Endometrial microvascular endothelial cells (primary cell): ENCODE data around the gene TP53I11. TPM values are rescaled to one million over a fixed set of nuclear protein-coding genes. Genes with fewer than 3 reads are reported as not detected.

ENCODE experiments used
- in situ Hi-C: cut with HindIII; loops from 2 replicates; pipeline ENCODE4 v1.10.0; 2017; ENCODE audit warnings: low sequenced_read_pairs, low pct_unique_long_range_greater_than_20kb; ENCODE audit errors: inconsistent ontology term
- total RNA-seq: library from RNA; depleted of rRNA; stranded (reverse); fragments of >200 nt; gene quantifications from one replicate; pipeline ENCODE4 v1.2.3, GENCODE V29; 2015; ENCODE audit errors: inconsistent ontology term

TP53I11 gene
- total RNA-seq, 1 donor from 2014 or later: 22.1 TPM

- in situ Hi-C loops: no loop called here
Measured at GRCh38 chr11:44979543-44980399, 29.1 kb upstream of the TP53I11 start.

DNA sequence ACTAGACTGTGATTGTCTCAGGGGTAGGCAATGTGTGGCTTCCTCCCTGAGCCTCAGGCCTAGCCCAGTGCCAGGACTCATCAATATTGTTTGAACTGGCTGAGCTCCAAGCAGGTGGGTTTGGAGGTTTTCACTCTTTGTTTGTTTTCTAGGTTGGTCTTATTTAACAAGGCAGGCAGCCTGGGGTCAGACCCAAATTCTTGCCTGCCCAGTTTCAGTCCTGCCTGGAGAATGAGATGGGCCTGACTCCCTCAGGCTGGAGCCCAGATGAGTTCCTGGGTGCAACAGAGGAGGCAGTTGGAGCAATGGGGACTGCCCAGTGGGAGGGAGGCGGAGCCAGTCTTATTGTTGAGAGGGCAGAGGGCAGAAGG lies 28.3 kb upstream of the TP53I11 start:
- in situ Hi-C loops: no loop called here

GRCh38 chr11:44978274-44978960 lies 27.7 kb upstream of the TP53I11 start:
- in situ Hi-C loops: no loop called here

DNA sequence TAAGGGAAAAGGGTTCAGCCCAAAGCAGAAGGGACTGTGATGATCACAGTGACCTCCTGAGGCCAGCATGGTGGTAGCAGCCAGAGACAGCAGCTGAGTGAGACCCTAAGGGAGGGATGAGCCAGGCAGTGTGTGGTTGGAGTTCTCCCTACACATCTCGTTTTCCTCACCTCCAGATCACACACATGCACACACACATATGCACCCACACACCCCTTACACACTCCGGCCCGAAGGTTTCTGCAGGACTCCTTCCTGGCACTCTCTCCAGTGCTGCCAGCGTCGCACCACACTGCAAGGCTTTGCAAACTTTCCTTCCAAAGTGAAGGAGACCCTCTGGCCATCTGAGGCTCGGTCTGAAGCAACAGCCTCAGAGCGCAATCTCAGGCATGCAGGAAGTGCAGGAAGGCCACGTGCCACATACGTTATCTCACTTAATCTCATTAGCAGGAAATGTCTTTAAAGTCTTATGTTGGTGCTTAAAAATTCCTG lies 26.9 kb upstream of the TP53I11 start:
- in situ Hi-C loops: no loop called here

GRCh38 chr11:44976576-44976975 lies 25.9 kb upstream of the TP53I11 start:
- in situ Hi-C loops: no loop called here

DNA sequence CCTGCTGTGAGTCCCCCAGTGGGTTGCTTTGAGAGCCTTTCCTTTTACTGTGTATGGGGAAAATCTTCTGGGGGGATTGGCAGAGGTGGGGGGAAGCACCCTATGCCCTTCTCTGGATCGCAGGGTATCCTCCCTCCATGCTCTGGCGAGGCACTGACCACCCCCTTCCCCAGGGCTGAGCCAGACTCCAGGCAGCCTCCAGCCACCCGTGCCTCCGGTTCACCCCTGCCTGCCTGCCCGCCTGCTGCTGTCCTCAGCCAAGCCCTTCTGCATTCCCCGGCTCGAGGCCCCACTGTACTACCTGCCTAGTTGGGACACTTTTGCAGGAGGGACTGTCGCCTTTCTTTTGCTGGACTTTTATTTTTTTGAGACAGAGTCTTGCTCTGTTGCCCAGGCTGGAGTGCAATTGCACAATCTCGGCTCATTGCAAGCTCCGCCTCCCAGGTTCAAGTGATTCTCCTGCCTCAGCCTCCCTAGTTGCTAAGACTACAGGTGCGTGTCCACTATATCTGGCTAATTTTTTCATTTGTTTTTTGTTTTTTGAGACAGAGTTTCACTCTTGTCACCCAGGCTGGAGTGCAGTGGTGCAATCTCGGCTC lies 23.8 kb upstream of the TP53I11 start:
- in situ Hi-C loops: no loop called here

GRCh38 chr11:44973632-44974401 lies 23.1 kb upstream of the TP53I11 start:
- in situ Hi-C loops: no loop called here

DNA sequence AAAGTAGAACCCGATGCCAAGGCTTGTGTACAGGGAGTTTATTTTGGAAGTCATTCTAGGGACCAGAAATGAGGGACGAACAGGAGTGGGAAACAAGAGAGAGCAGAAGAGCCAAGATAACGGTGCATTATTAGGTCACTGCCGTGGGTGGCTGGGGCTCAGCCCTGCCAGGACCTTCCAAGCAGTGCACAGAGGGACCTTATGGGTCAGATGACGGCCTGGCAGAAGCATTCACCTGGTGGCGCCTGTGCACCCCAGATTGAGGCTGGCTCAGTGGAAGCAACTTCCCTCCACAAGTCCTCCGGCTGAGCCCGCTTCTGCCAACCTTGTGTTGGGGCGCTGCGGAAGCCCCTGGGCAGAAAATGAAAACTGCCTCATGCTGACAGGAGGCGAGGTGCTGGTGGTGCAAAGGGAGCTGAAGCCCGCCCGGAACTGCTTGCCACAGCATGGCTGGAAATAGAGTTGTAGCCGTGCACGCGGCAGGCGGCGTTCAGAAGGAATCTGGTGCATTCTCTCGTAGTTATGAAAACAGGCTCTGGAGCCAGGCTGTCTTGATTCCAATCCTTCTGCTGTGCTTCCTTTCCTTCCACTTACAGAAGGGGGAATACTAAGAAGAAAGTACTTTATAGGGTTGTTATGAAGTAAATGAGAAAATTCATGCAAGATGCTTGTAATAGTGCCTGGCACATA lies 22.2 kb upstream of the TP53I11 start:
- in situ Hi-C loops: no loop called here

DNA sequence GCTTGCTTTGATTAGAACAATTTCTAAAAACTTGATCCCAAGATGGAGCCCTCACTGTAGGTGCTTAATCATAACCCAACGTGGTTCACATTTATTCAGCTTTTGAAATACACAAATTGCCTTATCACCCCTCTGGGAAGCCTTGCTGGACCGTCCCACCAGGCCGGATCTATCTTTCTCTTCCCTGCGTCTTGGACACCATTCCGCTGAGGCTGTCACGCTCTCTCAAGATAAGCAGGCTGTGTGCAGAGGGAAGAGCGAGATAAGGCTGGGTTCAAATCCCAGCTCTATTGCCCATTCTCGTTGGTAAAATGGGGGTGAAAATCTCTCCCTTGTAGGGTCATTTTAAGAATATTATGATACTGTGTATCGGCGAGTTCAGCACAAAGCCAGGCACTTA lies 20.5 kb upstream of the TP53I11 start:
- in situ Hi-C loops: no loop called here

GRCh38 chr11:44970293-44970692 lies 19.6 kb upstream of the TP53I11 start:
- in situ Hi-C loops: no loop called here

DNA sequence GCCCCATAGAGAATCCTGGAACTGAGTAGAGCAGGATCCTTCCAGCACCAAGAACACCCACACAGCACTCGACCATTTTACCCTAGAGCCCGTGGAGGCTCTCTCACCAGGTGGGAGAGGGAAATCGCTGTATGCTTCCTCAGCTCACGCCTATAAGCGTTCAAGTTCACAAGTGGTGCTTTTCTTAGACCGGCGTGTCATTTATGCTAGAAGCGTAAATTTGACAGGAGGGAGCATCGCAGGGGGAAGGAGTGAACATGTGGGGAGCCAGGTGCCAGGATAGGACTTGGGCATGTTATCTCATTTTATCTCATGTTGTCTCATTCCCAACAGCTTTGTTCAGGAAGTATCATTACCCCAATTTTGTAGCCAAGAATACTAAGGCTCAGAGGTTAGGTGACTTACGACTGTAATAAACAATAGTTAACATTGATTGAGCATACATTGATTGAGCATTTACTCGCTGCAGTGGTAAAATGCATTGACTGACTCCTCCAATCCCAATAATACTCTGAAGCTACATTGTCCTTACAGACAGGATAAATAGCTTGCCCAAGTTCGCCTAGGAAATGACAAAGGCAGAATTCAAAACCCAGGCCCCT lies 19.1 kb upstream of the TP53I11 start:
- in situ Hi-C loops: no loop called here

DNA sequence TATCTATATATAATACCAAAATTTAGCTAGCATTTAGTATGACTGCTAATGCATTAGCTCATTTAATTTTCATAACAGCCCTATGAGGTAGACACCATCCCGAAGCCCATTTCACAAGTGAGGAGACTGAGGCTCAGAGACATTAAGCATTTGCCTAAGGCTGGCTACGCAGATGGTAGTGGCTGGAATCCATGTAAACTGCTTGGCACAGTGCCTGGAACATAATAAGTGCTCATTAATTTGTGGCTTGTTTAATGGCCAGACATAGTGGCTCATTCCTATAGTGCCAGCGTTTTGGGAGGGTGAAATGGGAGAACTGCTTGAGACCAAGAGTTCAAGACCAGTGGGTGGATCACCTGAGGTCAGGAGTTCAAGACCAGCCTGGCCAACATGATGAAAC lies 17.8 kb upstream of the TP53I11 start:
- in situ Hi-C loops: no loop called here

DNA sequence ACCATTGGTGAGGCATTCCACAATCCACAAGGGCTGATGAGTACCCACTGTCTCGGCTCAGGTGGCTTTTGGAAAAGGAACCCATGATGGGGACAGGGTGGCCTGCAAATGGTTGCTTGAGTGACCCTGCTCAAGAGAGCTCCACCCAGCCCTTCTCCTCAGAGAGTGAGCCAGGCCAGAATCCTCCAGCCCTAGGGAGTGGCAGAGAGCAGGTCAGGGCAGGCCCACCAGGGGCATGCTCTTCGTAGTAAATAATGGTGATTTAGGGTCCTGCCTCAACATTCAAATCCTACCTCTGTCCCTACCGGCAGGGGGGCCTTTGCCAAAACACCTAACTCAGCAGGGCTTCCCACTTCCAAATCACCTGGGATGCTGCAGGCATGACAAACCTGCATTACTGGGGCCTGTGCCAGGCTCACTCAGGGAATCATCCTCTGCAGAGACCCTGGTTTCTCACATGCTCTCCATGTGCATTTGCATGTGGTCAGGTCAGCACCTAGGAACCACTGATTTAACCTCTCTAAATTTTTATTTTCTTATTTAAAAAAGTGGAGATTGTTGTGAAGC lies 17.3 kb upstream of the TP53I11 start:
- in situ Hi-C loops: no loop called here

- in situ Hi-C loops: no loop called here
Measured at GRCh38 chr11:44966694-44967093, 16.0 kb upstream of the TP53I11 start.

DNA sequence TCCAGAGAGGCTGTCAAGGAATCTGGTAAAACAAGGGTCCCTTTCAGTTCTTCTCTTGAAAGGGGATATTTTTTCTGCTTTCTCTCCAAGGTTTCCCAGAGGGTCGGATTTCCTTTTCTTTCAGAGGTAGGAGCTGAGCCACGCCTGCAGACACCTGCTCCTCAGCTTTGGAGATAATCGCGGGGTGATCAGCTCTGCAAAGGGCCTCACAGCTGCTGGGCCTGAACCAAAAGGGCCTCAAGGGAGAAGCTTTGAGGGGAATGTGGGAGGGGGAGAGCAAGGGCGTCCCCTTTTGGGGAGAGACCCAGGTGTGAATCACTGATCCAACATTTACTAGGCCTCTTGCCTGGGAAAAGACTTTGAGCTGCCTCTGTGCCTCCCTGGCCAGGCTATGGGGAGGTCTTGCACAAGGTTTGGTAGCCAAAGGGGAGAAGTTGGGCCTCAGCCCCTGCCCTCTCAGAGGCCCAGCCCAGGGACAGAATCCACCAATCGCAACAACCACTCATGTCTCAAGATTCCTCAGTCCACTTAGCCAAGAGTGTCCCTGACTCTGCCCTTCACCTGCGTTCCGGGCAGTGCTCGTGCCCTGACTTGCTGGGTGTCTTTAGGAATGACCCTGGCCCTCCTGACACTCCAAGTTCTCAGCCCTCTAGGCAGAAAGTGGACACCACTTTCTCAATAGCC lies 14.0 kb upstream of the TP53I11 start:
- in situ Hi-C loops: no loop called here

DNA sequence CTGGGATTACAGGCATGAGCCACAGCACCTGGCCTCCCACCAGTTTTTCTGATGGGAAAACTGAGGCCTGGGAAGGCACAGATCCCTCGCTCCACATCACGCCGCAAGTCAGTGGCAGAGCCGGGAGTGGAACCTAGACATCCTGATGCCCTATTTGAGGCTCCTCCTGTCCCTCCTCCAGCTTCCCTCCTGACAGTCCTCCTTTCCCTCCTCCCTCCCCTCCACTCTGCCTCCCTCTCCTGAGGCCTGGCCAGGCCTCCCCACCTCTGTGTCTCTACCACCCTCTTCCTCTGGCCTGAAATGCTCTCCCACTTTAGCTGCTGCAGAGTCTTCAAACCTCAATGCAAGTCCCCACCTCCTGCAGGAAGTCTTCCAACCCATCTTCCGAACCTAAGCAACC lies 13.3 kb upstream of the TP53I11 start:
- in situ Hi-C loops: no loop called here

GRCh38 chr11:44963136-44963535 lies 12.5 kb upstream of the TP53I11 start:
- in situ Hi-C loops: no loop called here
